HUES64 (cell line): ENCODE measurements around the gene PRKCZ.

ENCODE experiments used
- H3K27ac ChIP-seq: 2 replicates; pipeline ENCODE4 v1.7.0; 2013; ENCODE audit warnings: low read depth, low read length, inconsistent platforms
- H3K27me3 ChIP-seq: 2 replicates; pipeline ENCODE4 v1.6.1; 2013; ENCODE audit warnings: mild to moderate bottlenecking, low read length; ENCODE audit not compliant: insufficient read depth
- H3K36me3 ChIP-seq: 2 replicates; pipeline ENCODE4 v1.6.1; 2013; ENCODE audit warnings: mild to moderate bottlenecking, low read length; ENCODE audit not compliant: insufficient read depth
- H3K4me1 ChIP-seq: 2 replicates; pipeline ENCODE4 v1.6.1; 2013; ENCODE audit warnings: mild to moderate bottlenecking, low read length, moderate library complexity; ENCODE audit not compliant: insufficient read depth
- H3K4me3 ChIP-seq: 2 replicates; pipeline ENCODE4 v1.5.1; 2013; ENCODE audit warnings: mild to moderate bottlenecking, low read length, moderate library complexity
- H3K9ac ChIP-seq: 2 replicates; pipeline ENCODE4 v1.6.1; 2013; ENCODE audit warnings: mild to moderate bottlenecking, low read depth, low read length
- H3K9me3 ChIP-seq: 2 replicates; pipeline ENCODE4 v1.6.1; 2013; ENCODE audit warnings: low read depth, low read length; ENCODE audit not compliant: insufficient read depth
- whole genome bisulfite sequencing: fragments of 150-250, 120-280 bp; methylation state at CpG from one replicate; pipeline ENCODE4 v1.1.7; 2013; ENCODE audit warnings: missing lambda C conversion rate; 5-methylcytosine and 5-hydroxymethylcytosine counted together

Gene PRKCZ

DNA sequence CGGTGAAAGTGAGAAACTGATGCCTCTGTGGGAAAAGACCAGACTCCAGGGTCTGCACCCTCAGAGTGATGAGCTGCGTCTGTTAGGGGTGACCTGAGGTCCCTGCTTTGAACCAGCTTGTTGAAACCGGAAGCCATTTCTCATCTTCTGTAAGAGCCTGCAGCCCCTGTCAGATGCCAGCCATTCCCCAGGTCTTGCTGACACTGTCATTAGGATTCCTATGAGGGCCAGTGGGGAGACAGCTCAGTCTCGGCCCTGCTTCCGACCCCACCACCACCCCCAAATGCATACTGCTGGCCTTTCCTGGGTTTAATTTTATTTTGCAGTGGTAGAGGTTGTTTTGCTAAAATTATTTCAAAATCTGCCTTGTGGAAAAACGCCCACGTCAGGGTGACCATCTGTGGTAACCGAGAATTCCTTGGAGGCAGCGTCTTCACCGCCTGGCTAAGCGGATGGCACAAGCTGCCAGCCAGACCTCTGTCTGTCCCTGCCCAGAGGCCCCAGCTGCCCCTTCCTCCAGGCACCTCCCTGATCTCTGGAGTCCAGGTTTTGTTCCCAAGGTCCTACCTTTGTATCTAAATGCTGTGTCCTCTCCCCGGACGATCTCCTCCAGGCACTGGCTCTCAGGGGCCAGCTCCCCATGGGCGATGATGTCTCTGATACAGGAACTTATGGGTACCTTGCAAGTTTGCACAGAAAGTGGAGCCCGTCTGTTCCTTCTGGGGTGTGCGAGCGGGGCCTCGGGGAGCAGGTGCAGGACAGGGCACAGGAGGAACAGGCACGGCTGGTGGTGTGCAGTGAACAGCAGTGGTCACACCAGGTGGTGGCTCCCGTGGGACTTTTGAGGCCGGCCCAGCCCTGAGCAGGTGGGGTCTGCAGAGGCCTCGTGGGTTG, 49.9 kb downstream of the PRKCZ start:
- 0 out of 2 replicates have a peak, but pooled peaks cover 3% of the 10 kb centered on the region for H3K36me3 ChIP-seq
- peaks cover 8% of the 10 kb centered on the region for H3K9me3 ChIP-seq
- no peaks in the 10 kb centered on the region for H3K27me3 ChIP-seq
- no peaks in the 10 kb centered on the region for H3K4me1 ChIP-seq
- no peak overlapping the region for H3K27ac ChIP-seq
- H3K4me3 ChIP-seq = no peak overlapping the region
- no peak overlapping the region for H3K9ac ChIP-seq
- 94% methylated on average over 21 of the region's 22 CpGs for WGBS

DNA sequence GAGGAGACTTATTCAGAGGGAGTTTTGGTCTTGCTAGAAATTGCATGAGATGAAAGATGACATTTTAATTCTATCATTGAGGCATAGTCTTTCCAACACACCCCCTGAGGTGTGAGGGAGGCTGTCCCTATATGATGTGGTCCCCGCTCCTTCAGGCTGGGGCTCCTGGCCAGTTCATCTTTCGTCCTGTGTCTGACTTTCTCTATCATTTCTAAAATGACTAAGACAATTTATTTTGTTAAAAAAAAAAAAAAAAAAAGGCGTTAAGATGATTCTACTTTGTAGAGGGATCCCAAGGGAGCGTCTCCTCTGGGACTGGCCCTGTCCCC, 50.5 kb downstream of the PRKCZ start:
- Histone ChIP-seq H3K27ac (no peak overlapping the region), H3K4me1 (no peaks in the 10 kb centered on the region), H3K36me3 (0 out of 2 replicates have a peak, but pooled peaks cover 3% of the 10 kb centered on the region), H3K9me3 (peaks cover 8% of the 10 kb centered on the region), H3K9ac (no peak overlapping the region), H3K4me3 (no peak overlapping the region), H3K27me3 (no peaks in the 10 kb centered on the region)
- 100% methylated on average over 2 of the region's 4 CpGs for WGBS

GRCh38 chr1:2101531-2101930, 51.3 kb downstream of the PRKCZ start:
- Histone ChIP-seq H3K9me3 (peaks cover 8% of the 10 kb centered on the region), H3K4me3 (no peak overlapping the region), H3K9ac (no peak overlapping the region), H3K36me3 (peaks cover 5% of the 10 kb centered on the region), H3K27ac (no peak overlapping the region), H3K27me3 (no peaks in the 10 kb centered on the region), H3K4me1 (no peaks in the 10 kb centered on the region)
- 96% methylated on average over 16 of the region's 16 CpGs for WGBS

DNA sequence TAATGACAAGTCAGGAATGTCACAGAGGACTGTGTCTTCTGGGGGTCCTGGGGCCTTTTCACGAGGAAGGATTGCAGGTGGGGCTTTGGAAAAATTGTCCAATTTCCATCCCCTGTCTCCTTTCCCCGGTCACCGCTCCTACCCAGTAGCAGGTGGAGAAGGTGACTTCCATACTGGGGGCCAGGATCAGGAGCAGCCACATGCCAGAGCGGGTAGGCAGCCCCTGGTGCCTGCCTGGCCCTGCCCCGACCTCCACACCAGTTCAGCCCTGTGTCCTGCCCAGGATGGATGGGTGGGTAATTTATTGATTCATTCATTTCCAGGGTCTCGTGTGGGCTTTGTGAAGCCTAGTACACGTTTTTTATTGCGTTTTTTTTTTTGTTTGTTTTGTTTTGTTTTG, 51.7 kb downstream of the PRKCZ start:
- no peak overlapping the region for H3K9ac ChIP-seq
- H3K36me3 ChIP-seq = peaks cover 9% of the 10 kb centered on the region
- no peaks in the 10 kb centered on the region for H3K27me3 ChIP-seq
- no peaks in the 10 kb centered on the region for H3K4me1 ChIP-seq
- H3K9me3 ChIP-seq = peaks cover 7% of the 10 kb centered on the region
- no peak overlapping the region for H3K27ac ChIP-seq
- WGBS = 90% methylated on average over 8 of the region's 8 CpGs
- H3K4me3 ChIP-seq = no peak overlapping the region

DNA sequence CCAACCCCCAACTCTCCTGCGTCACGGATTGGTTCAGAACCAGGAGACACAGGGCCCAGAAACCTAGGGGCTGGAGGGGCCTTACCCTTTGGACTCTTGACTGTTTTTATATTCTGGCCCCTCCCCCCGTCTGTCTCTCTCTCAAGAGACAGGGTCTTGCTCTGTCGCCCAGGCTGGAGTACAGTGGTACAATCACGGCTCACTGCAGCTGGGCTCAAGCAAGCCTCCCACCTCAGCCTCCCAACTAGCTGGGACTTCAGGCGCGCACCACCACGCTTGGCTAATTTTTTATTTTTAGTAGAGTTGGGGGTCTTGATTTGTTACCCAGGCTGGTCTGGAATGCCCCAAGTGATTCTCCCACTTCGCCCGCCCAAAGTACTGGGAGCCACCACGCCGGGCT, 52.5 kb downstream of the PRKCZ start:
- Histone ChIP-seq H3K9ac (no peak overlapping the region), H3K4me1 (no peaks in the 10 kb centered on the region), H3K9me3 (peaks cover 2% of the 10 kb centered on the region; the same call in 1 of the 2 replicates), H3K4me3 (no peak overlapping the region), H3K27ac (no peak overlapping the region), H3K36me3 (peaks cover 10% of the 10 kb centered on the region), H3K27me3 (no peaks in the 10 kb centered on the region)
- WGBS = 94% methylated on average over 12 of the region's 12 CpGs

DNA sequence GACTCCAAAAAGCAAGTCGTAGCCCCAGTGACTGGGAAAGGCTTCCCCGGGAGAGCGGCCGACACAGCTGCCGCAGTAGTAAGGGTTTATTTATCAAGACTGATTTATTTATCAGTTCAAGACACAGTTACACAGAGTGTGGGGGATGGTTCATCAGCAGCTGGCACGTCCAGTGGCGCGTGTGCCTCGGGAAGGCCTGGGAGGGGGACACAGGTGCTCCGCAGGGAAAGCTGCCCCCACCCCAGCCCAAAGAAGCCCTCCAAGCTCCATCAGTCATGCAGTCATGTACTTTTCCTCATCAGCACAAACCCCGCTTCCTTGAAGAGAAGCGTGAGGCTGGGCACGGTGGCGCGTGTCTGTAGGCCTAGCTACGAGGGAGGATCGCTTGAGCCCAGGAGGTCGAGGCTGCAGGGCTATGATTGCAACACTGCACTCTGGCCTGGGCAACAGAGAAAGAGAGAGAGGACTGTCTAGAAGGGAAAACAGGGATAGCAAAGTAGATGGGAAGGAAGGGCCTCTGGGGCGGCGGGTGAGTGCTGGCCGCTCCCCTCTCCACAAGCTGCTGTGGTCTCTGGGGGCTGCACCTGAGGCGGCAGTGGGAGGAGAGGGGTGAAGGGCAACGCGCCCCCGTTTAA, 53.2 kb downstream of the PRKCZ start:
- H3K27ac ChIP-seq = no peak overlapping the region
- no peaks in the 10 kb centered on the region for H3K9me3 ChIP-seq
- H3K4me3 ChIP-seq = no peak overlapping the region
- H3K27me3 ChIP-seq = no peaks in the 10 kb centered on the region
- no peak overlapping the region for H3K9ac ChIP-seq
- WGBS = 96% methylated on average over 25 of the region's 25 CpGs
- no peaks in the 10 kb centered on the region for H3K4me1 ChIP-seq
- H3K36me3 ChIP-seq = peaks cover 8% of the 10 kb centered on the region

DNA sequence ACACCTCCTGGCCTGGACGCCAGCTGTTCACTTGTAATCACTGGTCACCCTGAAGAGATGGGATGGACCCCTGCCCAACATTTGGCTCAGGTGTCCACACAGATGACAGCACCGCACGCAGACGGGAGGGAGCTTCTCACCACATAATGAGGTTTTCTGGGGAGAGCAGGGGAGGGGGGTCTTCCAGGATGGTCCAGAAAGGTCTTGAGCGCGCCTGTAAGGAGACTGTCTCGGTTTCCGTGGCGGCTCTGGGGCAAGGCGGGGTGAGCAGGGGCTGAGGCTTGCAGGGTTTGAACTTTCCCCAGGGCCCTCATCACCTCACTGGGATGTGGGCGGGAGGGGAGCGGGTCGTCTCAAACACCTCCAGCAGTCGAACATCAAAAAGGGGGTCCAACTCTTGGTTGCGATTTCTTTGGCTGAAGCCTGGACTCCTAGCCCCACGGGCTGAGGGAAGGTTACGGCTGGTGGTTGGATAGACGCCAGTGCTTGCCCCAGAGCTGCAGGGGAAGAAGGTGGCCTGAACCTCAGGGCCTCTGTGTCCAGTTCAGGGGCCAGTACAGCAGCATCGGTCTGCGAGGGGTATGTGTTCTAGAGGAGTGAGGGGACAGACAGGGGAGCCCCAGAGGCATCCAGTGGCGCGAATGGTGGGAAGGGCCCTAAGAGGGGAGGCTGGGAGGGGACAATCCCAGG, 53.8 kb downstream of the PRKCZ start:
- WGBS = 83% methylated on average over 22 of the region's 22 CpGs
- H3K27ac ChIP-seq = no peak overlapping the region
- no peaks in the 10 kb centered on the region for H3K4me1 ChIP-seq
- no peak overlapping the region for H3K9ac ChIP-seq
- no peak overlapping the region for H3K4me3 ChIP-seq
- H3K27me3 ChIP-seq = no peaks in the 10 kb centered on the region
- H3K9me3 ChIP-seq = no peaks in the 10 kb centered on the region
- H3K36me3 ChIP-seq = peaks cover 8% of the 10 kb centered on the region

- H3K36me3 ChIP-seq = peaks cover 8% of the 10 kb centered on the region
- H3K9ac ChIP-seq = no peak overlapping the region
- no peaks in the 10 kb centered on the region for H3K4me1 ChIP-seq
- H3K27me3 ChIP-seq = no peaks in the 10 kb centered on the region
- H3K9me3 ChIP-seq = no peaks in the 10 kb centered on the region
- 72% methylated on average over 30 of the region's 32 CpGs for WGBS
- no peak overlapping the region for H3K27ac ChIP-seq
- no peak overlapping the region for H3K4me3 ChIP-seq
Observed at GRCh38 chr1:2104621-2105427, 54.6 kb downstream of the PRKCZ start.

DNA sequence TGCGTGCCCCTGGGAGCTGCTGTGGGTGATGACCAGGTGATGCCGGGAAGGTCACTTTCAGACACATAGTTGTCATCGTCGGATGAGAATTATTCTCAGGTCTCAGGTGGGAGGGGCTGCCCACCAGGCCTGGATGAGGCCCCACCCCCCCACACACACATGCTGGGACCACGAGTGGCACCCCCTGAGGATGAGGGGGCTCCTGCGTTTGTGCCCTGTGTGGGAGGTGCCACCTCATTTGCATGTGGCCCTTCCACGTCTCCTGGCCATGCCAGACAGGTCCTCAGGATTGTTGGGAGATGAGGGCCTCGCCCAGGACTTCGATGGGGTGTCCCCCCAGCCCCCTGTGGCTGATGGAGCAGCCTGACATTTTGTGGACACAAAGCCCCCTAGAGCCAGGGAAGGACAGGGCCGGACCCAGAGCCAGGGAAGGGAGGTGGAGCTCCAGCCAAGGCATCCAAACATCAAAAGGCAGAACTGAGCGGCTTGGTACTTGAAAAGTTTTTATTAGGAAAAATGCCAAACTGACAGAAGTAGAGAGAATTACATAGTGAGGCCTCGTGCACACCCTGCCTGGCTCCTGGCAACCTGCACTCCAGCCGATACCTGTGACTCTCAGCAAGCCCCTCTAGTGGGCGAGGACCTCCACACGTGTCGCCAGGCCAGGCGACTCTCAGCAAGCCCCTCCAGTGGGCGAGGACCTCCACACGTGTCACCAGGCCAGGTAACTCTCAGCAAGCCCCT, 55.7 kb downstream of the PRKCZ start:
- no peak overlapping the region for H3K9ac ChIP-seq
- WGBS = 96% methylated on average over 19 of the region's 19 CpGs
- no peak overlapping the region for H3K4me3 ChIP-seq
- peaks cover 8% of the 10 kb centered on the region for H3K36me3 ChIP-seq
- H3K9me3 ChIP-seq = no peaks in the 10 kb centered on the region
- H3K27me3 ChIP-seq = no peaks in the 10 kb centered on the region
- no peak overlapping the region for H3K27ac ChIP-seq
- H3K4me1 ChIP-seq = no peaks in the 10 kb centered on the region

DNA sequence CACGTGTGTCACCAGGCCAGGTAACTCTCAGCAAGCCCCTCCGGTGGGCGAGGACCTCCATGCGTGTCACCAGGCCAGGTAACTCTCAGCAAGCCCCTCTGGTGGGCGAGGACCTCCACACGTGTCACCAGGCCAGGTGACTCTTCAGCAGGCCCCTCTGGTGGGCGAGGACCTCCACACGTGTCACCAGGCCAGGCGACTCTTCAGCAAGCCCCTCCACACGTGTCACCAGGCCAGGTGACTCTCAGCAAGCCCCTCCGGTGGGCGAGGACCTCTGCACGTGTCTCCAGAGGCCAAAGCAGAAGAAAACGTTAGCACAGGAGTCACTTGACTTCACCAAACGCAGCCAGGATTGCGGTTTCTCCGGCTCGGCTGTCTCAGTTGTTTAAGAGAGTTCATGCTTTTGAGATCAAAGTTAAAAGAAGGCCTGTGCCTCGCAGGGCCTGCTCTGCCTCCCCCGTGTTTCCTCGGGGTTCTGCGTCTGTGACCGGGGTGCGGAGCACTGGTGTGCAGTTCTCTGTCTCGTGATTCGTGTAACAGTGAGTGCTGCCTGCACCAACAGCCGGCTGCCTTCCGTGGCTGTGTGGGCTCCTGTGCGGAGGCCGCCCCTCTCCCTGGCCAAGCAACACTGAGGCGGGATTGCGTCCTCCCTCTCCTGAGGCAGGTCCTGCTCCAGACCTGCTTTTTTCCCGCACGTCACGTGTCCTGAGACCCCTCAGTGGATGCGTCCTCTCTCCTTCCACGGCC, 56.6 kb downstream of the PRKCZ start:
- Histone ChIP-seq H3K36me3 (peaks cover 8% of the 10 kb centered on the region), H3K4me1 (no peaks in the 10 kb centered on the region), H3K4me3 (no peak overlapping the region), H3K27ac (no peak overlapping the region), H3K9ac (no peak overlapping the region), H3K9me3 (no peaks in the 10 kb centered on the region), H3K27me3 (no peaks in the 10 kb centered on the region)
- WGBS = 88% methylated on average over 37 of the region's 37 CpGs
